ENCODE results near the gene MERTK. TPM values are rescaled to one million over a fixed set of nuclear protein-coding genes. Genes with fewer than 3 reads are reported as not detected.

The MERTK gene
- total RNA-seq, 1 donor from 2014 or later, result 11.1 TPM

- H3K9me3 ChIP-seq, result peaks cover 0 to 14% of the 10 kb centered on the region in 2 donors
- no peaks in the 10 kb centered on the region for H3K27me3 ChIP-seq
- no peak for TF ChIP-seq CTCF (IDR thresholded peaks at IDR 0.05)
- DNase-seq (ENCODE audit: low spot score in 2 of 2), result no peak
- peaks cover 0 to 15% of the 10 kb centered on the region in 2 donors for H3K4me1 ChIP-seq
- intact Hi-C loops (cut with DNase I), result no loop called here
- no peaks in the 10 kb centered on the region for H3K36me3 ChIP-seq
- no peak overlapping the region for H3K27ac ChIP-seq
- no peak overlapping the region for H3K4me3 ChIP-seq
These were observed 147.1 kb downstream of the MERTK start for GRCh38 chr2:112045446-112046014.

GRCh38 chr2:112046231-112046630 is 147.8 kb downstream of the MERTK start:
- no peaks in the 10 kb centered on the region for H3K36me3 ChIP-seq
- H3K27me3 ChIP-seq, result no peaks in the 10 kb centered on the region
- TF ChIP-seq CTCF (IDR thresholded peaks at IDR 0.05), result no peak
- peaks cover 0 to 15% of the 10 kb centered on the region in 2 donors for H3K4me1 ChIP-seq
- H3K27ac ChIP-seq, result no peak overlapping the region
- H3K4me3 ChIP-seq, result no peak overlapping the region
- no peak for DNase-seq (ENCODE audit: low spot score in 2 of 2)
- H3K9me3 ChIP-seq, result peaks cover 0 to 14% of the 10 kb centered on the region in 2 donors
- intact Hi-C loops (cut with DNase I), result no loop called here

GRCh38 chr2:112047537-112048235 is 149.3 kb downstream of the MERTK start:
- no peak for TF ChIP-seq CTCF (IDR thresholded peaks at IDR 0.05)
- Histone ChIP-seq H3K27ac (peak overlapping the region; percentile 53 to 65), H3K4me3 (no peak overlapping the region), H3K9me3 (peaks cover 0 to 14% of the 10 kb centered on the region in 2 donors), H3K27me3 (no peaks in the 10 kb centered on the region), H3K4me1 (peaks cover 0 to 15% of the 10 kb centered on the region in 2 donors), H3K36me3 (no peaks in the 10 kb centered on the region)
- no peak for DNase-seq (ENCODE audit: low spot score in 2 of 2)
- intact Hi-C loops (cut with DNase I), result loop anchor here (1.0 kb wide), 2 partner anchors 150 to 160 kb away; no protein-coding TSS in a partner anchor

GRCh38 chr2:112048236-112048592 is 149.8 kb downstream of the MERTK start:
- intact Hi-C loops (cut with DNase I), result loop anchor here (1.0 kb wide), 2 partner anchors 151 to 161 kb away; no protein-coding TSS in a partner anchor
- peak overlapping the region; percentile 53 to 65 for H3K27ac ChIP-seq

GRCh38 chr2:112048887-112049286 is 150.5 kb downstream of the MERTK start:
- Histone ChIP-seq H3K27me3 (no peaks in the 10 kb centered on the region), H3K4me1 (peaks cover 0 to 19% of the 10 kb centered on the region in 2 donors), H3K27ac (no peak overlapping the region), H3K36me3 (no peaks in the 10 kb centered on the region), H3K9me3 (peaks cover 0 to 14% of the 10 kb centered on the region in 2 donors), H3K4me3 (no peak overlapping the region)
- TF ChIP-seq CTCF (IDR thresholded peaks at IDR 0.05), result peak; percentile 68 to 82 (median 75)
- intact Hi-C loops (cut with DNase I), result loop anchor here (1.0 kb wide), 2 partner anchors 152 to 162 kb away; no protein-coding TSS in a partner anchor
- no peak for DNase-seq (ENCODE audit: low spot score in 2 of 2)

More at GRCh38 chr2:112048236-112048592, 149.8 kb downstream of the MERTK start:
- TF ChIP-seq CTCF (IDR thresholded peaks at IDR 0.05), result no peak
- Histone ChIP-seq H3K4me3 (no peak overlapping the region), H3K4me1 (peaks cover 0 to 15% of the 10 kb centered on the region in 2 donors), H3K9me3 (peaks cover 0 to 14% of the 10 kb centered on the region in 2 donors), H3K36me3 (no peaks in the 10 kb centered on the region), H3K27me3 (no peaks in the 10 kb centered on the region)
- DNase-seq (ENCODE audit: low spot score in 2 of 2), result no peak

Measured in ascending aorta (tissue), 2 donors.